ENCODE data around the gene GPSM1.

Gene GPSM1

GRCh38 chr9:136329636-136330405 is 2.5 kb downstream of the GPSM1 start:
- no peak for DNase-seq (ENCODE audit: insufficient read length, low spot score)
- no peak for FAIRE-seq

DNA sequence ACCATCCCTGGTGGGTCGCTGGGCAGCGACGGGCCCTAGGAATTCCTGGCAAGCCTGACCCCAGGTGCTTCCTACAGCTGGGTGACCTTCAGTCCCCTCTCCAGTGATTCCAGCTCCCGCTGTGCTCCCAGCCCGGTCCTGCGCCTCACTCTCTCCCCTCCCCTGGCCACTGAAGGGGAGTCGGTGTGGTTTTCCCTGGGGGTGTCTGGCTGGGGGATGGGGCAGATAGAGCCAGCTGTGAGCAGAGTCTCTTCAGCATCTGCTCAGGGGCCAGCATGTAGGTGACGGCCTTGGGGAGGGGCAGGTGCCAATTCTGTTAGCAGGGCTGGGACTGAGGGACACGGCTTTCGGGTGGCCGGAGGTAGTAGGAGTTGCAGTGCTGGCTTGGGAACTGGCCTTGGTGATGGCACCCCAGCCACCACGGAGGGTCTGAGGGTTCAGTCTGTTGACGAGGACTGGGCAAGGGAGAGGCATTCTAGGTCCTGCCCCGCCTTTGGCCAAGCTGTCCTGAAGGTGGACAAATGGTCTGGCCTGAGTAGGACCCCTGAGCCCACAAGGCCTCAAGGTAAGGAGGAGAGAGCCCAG is 3.2 kb downstream of the GPSM1 start:
- no peak for DNase-seq (ENCODE audit: insufficient read length, low spot score)
- no peak for FAIRE-seq

- DNase-seq (ENCODE audit: insufficient read length, low spot score) (no peak), FAIRE-seq (no peak)
Measured at GRCh38 chr9:136331030-136331429, 3.7 kb downstream of the GPSM1 start.

DNA sequence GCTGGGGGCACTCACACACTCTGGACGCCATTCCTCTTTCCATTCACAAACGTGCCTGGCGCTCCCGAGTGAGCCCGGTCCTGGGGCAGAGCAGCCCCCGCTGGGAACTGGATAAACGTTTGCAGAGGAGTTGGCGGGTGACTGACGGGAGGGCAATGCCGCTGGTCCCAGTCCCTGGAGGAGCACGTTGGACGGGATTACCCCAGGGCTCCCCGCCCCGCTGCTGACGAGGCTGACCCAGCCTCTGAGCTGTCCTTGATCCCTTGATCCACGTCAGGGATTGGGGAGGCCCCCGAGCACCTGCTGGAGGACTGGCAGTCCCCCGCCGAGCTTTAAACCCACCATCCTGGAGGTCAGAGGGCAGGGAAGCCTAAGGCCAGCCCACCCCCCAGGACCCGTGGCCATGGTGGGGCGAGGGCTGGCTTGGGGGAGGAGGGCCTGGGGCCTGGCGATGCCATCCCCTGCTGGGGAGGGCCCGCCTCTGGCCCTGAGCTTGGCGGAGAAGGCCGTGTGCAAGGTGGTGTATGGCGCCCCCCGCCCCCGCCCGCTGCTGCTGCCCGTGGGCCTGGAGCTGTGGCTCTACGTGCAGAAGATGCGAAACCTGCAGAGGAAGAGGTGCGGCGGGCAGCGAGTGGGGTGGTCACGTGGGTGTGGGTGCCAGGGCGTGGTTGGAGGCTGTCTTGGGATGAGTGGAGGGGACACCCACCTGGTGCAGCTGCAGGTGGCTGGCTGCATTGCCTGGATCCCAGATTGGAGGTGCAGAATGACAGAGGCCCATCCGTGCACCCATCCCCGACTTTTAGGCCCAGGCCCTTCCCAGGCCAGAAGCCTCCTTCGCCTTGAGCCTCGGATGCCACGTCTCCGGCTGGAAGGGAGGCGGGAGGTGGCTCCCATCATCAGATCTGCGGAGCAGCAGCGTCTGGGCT is 4.5 kb downstream of the GPSM1 start:
- DNase-seq (ENCODE audit: insufficient read length, low spot score) (no peak), FAIRE-seq (no peak)

DNA sequence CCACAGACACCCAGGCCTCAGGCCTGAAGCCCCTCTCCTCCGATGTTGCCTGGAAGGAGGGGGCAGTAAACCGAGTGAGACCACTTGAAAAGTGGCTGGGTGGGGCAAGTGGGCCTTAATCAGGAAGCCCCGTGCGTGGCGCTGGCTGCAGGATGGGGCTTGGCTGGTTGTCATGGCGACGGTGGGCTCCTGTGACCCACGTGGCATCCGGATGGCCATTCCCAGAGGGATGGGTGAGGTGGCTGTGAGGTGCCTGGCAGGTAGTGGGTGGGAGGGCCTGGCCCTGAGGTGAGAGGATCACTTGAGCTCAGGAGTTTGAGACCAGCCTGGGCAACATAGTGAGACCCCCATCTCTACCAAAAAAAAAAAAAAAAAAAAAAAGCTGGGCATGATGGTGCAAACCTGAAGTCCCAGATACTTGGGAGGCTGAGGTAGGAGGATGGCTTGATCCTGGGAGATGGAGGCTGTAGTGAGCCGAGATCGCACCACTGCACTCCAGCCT is 5.2 kb downstream of the GPSM1 start:
- FAIRE-seq (no peak), DNase-seq (ENCODE audit: insufficient read length, low spot score) (no peak)

DNA sequence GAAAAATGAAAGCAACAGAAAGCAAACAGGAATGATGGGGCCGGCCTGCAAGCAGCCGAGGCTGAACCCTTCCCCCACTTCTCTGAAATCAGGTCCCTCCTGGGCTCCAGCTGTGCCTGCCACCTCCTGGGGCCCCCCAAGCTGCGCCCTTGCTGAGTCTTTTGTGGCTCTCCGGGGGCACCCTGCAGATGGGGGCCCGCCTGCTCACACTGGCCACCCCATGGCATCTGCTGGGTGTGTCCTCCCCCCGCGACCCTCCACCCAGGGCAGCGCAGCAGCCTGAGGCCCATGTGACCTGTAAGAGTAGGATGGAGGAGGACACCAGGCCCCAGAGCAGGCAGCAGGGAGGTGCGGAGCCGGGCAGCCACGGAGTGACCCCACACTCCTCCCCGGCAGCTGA is 5.7 kb downstream of the GPSM1 start:
- DNase-seq (ENCODE audit: insufficient read length, low spot score) (no peak), FAIRE-seq (no peak)

DNA sequence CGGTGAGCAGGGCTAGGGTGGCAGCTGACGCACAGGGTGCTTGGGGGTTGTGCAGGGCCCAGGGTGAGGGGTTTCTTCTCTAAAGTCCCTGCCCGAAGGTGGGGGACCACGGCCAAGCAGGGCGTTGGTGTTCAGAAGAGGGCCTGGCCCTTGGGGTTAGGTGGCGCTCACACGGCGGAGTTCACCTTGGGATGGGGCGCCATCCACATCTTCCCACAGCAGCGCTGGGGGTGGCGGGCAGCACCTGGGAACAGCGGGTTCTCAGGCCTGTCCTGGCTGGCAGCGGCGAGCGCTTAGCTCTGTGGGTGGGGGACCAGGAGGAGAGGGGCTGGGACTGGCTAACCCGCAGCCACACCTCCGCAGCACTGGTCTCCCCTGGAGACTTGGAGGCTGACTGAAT is 6.1 kb downstream of the GPSM1 start:
- FAIRE-seq (no peak), DNase-seq (ENCODE audit: insufficient read length, low spot score) (no peak)

- FAIRE-seq (no peak), DNase-seq (ENCODE audit: insufficient read length, low spot score) (no peak)
Measured at GRCh38 chr9:136334541-136334940, 7.2 kb downstream of the GPSM1 start.

GRCh38 chr9:136335296-136336155 is 8.2 kb downstream of the GPSM1 start:
- FAIRE-seq, result no peak
- DNase-seq (ENCODE audit: insufficient read length, low spot score), result no peak

DNA sequence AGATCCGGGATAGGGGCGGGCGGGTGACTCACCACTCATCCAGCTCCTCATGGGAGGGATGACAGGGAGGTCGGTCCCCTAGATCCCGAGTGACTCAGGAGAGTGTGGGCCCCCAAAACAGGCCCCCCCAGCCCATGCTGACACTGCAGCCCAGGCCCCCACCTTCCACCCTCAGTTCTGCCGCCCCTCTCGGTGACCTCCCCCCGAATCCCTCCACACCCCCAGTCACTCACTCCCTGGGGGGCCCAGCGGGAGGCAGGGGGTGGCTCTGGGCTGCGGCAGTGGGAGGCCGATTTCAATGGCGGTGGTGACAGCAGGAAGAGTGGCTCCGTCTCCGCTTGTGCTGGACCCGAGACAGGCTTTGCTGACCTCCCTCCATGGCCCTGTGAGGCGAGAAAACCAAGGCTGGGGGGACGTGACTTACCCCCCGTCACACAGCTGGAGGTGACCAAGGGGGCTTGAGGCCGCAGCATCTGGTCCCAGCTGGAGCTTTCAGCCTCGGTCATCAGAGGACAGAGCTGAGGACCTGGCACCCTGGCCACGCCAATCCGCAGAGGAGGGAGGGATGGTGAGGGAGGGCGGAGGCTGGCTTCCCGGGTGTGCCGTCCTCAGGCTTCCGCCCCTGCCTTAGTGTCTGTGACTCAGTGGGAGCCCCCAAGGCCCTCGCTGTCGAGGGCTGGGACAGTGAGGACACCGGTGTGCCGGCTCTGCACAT is 9.0 kb downstream of the GPSM1 start:
- DNase-seq (ENCODE audit: insufficient read length, low spot score) (no peak), FAIRE-seq (no peak)

DNA sequence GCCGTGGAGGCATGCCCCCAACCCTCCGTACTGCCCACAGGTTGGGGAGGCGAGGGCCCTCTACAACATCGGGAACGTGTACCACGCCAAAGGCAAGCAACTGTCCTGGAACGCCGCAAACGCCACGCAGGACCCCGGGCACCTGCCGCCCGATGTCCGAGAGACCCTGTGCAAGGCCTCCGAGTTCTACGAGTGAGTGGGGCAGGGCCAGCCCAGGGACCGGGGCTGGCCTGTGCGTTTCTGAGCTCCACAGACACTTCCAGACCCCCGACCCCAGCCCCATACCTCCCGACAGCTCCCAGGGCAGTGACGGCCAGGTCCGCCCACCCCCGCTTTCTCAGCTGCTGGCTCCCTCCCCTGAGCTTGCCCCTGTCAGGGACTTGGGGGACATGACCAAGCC is 9.5 kb downstream of the GPSM1 start:
- FAIRE-seq, result no peak
- no peak for DNase-seq (ENCODE audit: insufficient read length, low spot score)

- no peak for DNase-seq (ENCODE audit: insufficient read length, low spot score)
- no peak for FAIRE-seq
Measured at GRCh38 chr9:136337416-136338395, 10.4 kb downstream of the GPSM1 start.

DNA sequence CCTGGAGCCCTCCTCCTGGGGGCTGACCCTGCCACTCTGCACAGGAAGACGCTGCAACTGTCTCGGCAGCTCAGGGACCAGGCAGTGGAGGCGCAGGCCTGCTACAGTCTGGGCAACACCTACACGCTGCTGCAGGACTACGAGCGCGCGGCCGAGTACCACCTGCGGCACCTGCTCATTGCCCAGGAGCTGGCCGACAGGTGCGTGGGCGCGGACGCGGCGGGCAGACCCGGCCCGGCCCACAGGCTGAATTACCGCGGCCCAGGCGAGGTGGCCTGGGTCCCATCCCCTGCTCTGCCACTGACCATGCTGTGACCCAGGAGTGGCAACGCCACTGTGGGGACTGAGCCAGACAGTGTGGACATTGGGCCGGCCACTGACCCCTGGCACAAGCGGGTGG is 11.2 kb downstream of the GPSM1 start:
- no peak for DNase-seq (ENCODE audit: insufficient read length, low spot score)
- no peak for FAIRE-seq

- DNase-seq (ENCODE audit: insufficient read length, low spot score) (no peak), FAIRE-seq (no peak)
Measured at GRCh38 chr9:136339173-136339957, 12.0 kb downstream of the GPSM1 start.

DNA sequence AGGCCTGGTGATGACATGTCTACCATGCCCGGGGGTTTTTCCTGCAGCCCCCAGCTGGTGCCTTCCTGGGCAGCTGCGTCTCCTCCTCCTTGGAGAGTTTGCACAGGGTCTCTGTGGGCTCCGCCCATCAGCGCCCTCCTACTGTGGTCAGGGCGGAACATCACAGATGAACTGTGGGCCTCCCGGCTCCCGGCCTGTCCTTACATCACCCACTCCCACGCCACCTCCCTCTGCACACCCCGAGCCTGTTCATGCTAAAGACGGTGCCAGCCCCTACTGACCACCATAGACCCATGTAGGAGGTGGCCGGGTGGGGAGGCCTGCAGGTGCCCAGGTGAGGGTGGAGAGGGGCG is 12.6 kb downstream of the GPSM1 start:
- no peak for DNase-seq (ENCODE audit: insufficient read length, low spot score)
- FAIRE-seq, result no peak

DNA sequence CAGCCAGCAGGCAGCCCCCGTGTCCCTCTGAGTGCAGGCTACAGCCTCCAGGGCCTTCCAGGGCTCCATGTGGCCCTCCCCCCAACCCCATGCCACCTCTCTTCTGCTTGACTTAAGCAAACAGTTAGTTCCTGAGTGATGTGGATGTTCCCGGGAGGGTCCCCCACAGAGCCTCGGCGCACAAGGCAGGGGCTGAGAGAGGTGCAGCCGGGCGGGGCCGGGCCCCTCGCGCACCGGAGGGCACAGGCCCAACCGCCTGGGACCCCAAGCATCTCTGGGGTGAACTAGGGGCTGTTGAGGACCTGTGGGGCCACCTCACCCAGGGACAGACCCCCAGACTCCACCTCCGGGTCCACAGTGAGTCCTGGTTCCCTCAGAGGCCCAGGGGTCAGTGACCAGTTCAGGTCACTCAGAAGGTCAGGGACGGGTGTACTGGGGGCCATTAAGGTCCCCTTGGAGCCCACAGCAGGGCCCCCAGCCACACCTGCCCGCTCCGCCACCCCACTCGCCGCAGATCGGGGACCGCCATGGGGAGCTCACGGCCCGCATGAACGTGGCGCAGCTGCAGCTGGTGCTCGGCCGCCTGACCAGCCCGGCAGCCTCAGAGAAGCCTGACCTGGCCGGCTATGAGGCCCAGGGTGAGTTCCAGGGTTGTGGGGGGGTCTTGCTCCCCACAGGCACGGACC is 13.2 kb downstream of the GPSM1 start:
- FAIRE-seq (no peak), DNase-seq (ENCODE audit: insufficient read length, low spot score) (no peak)

DNA sequence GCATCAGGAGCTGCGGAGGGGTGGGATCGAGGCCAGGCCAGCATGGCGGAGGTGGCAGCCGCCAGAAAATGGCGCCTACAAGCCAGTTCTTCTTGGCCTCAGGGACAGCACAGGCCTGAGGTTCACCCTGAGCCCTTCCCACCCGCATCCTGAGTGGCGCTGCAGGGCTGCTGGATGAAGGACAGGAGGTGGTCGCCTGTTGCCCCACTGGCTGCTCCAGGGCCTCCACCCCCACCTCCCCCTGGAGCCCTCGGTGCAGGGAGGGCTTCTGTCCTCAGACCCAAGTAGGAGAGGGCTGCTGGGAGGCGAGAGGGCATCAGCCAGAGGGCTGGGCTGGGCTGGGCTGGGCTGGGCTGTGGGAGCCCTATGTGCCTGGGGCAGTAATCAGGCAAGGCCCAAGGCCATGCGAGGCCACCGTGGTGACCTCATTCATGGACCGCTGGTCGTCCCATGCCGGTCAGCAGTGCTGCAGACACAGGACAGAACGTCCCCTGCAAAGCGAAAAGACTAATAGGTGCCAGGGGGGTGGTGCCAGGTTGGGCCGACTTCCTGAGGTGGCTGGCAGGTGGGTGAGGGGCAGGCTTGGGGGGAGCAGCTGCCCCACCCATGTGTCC is 13.8 kb downstream of the GPSM1 start:
- DNase-seq (ENCODE audit: insufficient read length, low spot score) (no peak), FAIRE-seq (no peak)
